H1 (cell line): Measurements from ENCODE around the gene RAP1GAP. TPM values are rescaled to one million over a fixed set of nuclear protein-coding genes. Genes with fewer than 3 reads are reported as not detected.

Experiments
- KDM4A ChIP-seq: IDR thresholded peaks from one replicate; pipeline ENCODE4 v1.7.1; 2012; ENCODE audit warnings: low read depth, mild to moderate bottlenecking, moderate library complexity, low read length, inconsistent platforms; ENCODE audit not compliant: severe bottlenecking
- SRF ChIP-seq: IDR thresholded peaks from 2 replicates; pipeline ENCODE4 v1.6.1; 2011; ENCODE audit warnings: mild to moderate bottlenecking, low read depth, low read length, moderate library complexity
- polyA plus RNA-seq, 7 experiments: library from polyadenylated mRNA; depleted of rRNA in 3 of 7; stranded (reverse) in 5 of 7; unstranded in 2 of 7; fragments of >200 nt in 5 of 7; fragments of 200-250 nt in 2 of 7; gene quantifications; 1 replicate in 5 of 7; 2 replicates in 1 of 7; 4 replicates in 1 of 7; pipeline versions ENCODE4 v1.2.1 to v1.2.3, GENCODE V29; 2011 to 2013; ENCODE audit warnings: missing spikeins in 2 of 7, mixed read lengths in 2 of 7
- total RNA-seq: library from RNA; stranded (reverse); fragmentation: NEBNext Ultra II Directional; extraction: Animal tissue kit (Norgen Biotek cat#: 25700); gene quantifications from 2 replicates; pipeline ENCODE4 v1.2.1, GENCODE V29; 2021

RAP1GAP gene
- total and polyA plus RNA-seq, 2 of the 8 experiments (the other 6 are each of a cell fraction or from before 2014, with no cell fraction given) = 8.4 TPM

GRCh38 chr1:21640653-21641052 lies 28.5 kb downstream of the RAP1GAP start (continued):
- TF ChIP-seq KDM4A (no peak), SRF (no peak)
